Measurements from ENCODE around the gene THBD. TPM values are rescaled to one million over a fixed set of nuclear protein-coding genes. Genes with fewer than 3 reads are reported as not detected.
A peak's percentile ranks its signal among the peaks of the same experiment; 100 is the strongest.
"Not testable (repeated sequence)": the region's sequence is repeated elsewhere in the genome, so short reads cannot be mapped to it uniquely, and the experiment has no call there.

THBD gene
- total RNA-seq, 6 experiments from 2014 or later, result 1.4 to 15.6 (median 4.9) TPM

GRCh38 chr20:23031346-23031745 lies 18.1 kb downstream of the THBD start:
- Histone ChIP-seq H3K4me1 (no peaks in the 10 kb centered on the region), H3K36me3 (no peaks in the 10 kb centered on the region), H3K9me3 (no peaks in the 10 kb centered on the region), H3K4me3 (no peak overlapping the region), H3K27me3 (no peaks in the 10 kb centered on the region), H3K27ac (no peak overlapping the region)
- no peak for TF ChIP-seq POLR2A (IDR thresholded peaks at IDR 0.05)
- ATAC-seq (no peak), DNase-seq (no peak)
- intact Hi-C loops (cut with DNase I), result no loop called here
- 64% methylated on average over 5 of the region's 6 CpGs for WGBS (ENCODE audit: insufficient coverage, low coverage, low lambda C conversion rate, missing lambda C conversion rate)

- Histone ChIP-seq H3K27ac (no peak overlapping the region), H3K36me3 (no peaks in the 10 kb centered on the region), H3K4me3 (no peak overlapping the region), H3K9me3 (no peaks in the 10 kb centered on the region), H3K4me1 (no peaks in the 10 kb centered on the region), H3K27me3 (no peaks in the 10 kb centered on the region)
- ATAC-seq, result peak in 3 of 4 donors; percentile 35 to 54 (median 41)
- intact Hi-C loops (cut with DNase I), result no loop called here
- TF ChIP-seq POLR2A (IDR thresholded peaks at IDR 0.05) (no peak), CTCF (IDR thresholded peaks at IDR 0.05) (no peak)
- WGBS (ENCODE audit: insufficient coverage, low coverage, low lambda C conversion rate, missing lambda C conversion rate), result 29% methylated on average over 4 of the region's 4 CpGs
- no peak for DNase-seq
Observed at GRCh38 chr20:23029324-23029723, 20.1 kb downstream of the THBD start.

- intact Hi-C loops (cut with DNase I), result no loop called here
- Histone ChIP-seq H3K36me3 (no peaks in the 10 kb centered on the region), H3K27me3 (no peaks in the 10 kb centered on the region), H3K9me3 (no peaks in the 10 kb centered on the region), H3K27ac (no peak overlapping the region), H3K4me3 (no peak overlapping the region), H3K4me1 (no peaks in the 10 kb centered on the region)
- TF ChIP-seq CTCF (IDR thresholded peaks at IDR 0.05), result no peak
- no peak for TF ChIP-seq POLR2A (IDR thresholded peaks at IDR 0.05)
- ATAC-seq (no peak), DNase-seq (no peak)
- 53% methylated on average over 3 of the region's 3 CpGs for WGBS (ENCODE audit: insufficient coverage, low coverage, low lambda C conversion rate, missing lambda C conversion rate)
Observed at GRCh38 chr20:23028392-23028791, 21.1 kb downstream of the THBD start.

- H3K27ac ChIP-seq, result no peak overlapping the region
- no peak for TF ChIP-seq POLR2A (IDR thresholded peaks at IDR 0.05)
- TF ChIP-seq CTCF (IDR thresholded peaks at IDR 0.05), result no peak
- no peaks in the 10 kb centered on the region for H3K27me3 ChIP-seq
- no peaks in the 10 kb centered on the region for H3K9me3 ChIP-seq
- H3K4me1 ChIP-seq, result no peaks in the 10 kb centered on the region
- no peak overlapping the region for H3K4me3 ChIP-seq
- ATAC-seq, result peak; percentile 50 to 70 (median 60)
- WGBS (ENCODE audit: insufficient coverage, low coverage, low lambda C conversion rate, missing lambda C conversion rate), result 44% methylated on average over 1 of the region's 1 CpG
- H3K36me3 ChIP-seq, result no peaks in the 10 kb centered on the region
- intact Hi-C loops (cut with DNase I), result no loop called here
- peak in 1 of 3 donors; percentile 45 for DNase-seq
Observed at GRCh38 chr20:23027721-23028120, 21.8 kb downstream of the THBD start.

GRCh38 chr20:23025503-23025902 lies 24.0 kb downstream of the THBD start:
- DNase-seq, result peak in 2 of 3 donors; percentile 49 to 59
- H3K27ac ChIP-seq; H3K4me1 ChIP-seq; H3K36me3 ChIP-seq; H3K27me3 ChIP-seq; intact Hi-C loops (cut with DNase I); H3K9me3 ChIP-seq; ATAC-seq; H3K4me3 ChIP-seq: not testable (repeated sequence)
- 64% methylated on average over 11 of the region's 14 CpGs for WGBS (ENCODE audit: insufficient coverage, low coverage, low lambda C conversion rate, missing lambda C conversion rate)

- no peak for DNase-seq
- WGBS (ENCODE audit: insufficient coverage, low coverage, low lambda C conversion rate, missing lambda C conversion rate), result 26% methylated on average over 2 of the region's 3 CpGs
- H3K4me1 ChIP-seq, result no peaks in the 10 kb centered on the region
Observed at GRCh38 chr20:23024701-23025100, 24.8 kb downstream of the THBD start.

More at GRCh38 chr20:23024701-23025100, 24.8 kb downstream of the THBD start:
- H3K9me3 ChIP-seq, result no peaks in the 10 kb centered on the region
- no peak for ATAC-seq
- no peak overlapping the region for H3K4me3 ChIP-seq
- intact Hi-C loops (cut with DNase I), result no loop called here
- H3K27ac ChIP-seq, result no peak overlapping the region
- no peaks in the 10 kb centered on the region for H3K27me3 ChIP-seq
- no peaks in the 10 kb centered on the region for H3K36me3 ChIP-seq
- no peak for TF ChIP-seq CTCF (IDR thresholded peaks at IDR 0.05)
- TF ChIP-seq POLR2A (IDR thresholded peaks at IDR 0.05), result no peak

Measured in right lobe of liver (tissue), 6 donors.